IPS DF 4.7 (cell line): ENCODE data around the gene IDH3G.

Source experiments
- DNase-seq: peaks from one replicate; pipeline ENCODE4 v3.0.0-alpha.2; 2013; ENCODE audit warnings: low spot score; ENCODE audit errors: extremely low read depth

Gene IDH3G

DNA sequence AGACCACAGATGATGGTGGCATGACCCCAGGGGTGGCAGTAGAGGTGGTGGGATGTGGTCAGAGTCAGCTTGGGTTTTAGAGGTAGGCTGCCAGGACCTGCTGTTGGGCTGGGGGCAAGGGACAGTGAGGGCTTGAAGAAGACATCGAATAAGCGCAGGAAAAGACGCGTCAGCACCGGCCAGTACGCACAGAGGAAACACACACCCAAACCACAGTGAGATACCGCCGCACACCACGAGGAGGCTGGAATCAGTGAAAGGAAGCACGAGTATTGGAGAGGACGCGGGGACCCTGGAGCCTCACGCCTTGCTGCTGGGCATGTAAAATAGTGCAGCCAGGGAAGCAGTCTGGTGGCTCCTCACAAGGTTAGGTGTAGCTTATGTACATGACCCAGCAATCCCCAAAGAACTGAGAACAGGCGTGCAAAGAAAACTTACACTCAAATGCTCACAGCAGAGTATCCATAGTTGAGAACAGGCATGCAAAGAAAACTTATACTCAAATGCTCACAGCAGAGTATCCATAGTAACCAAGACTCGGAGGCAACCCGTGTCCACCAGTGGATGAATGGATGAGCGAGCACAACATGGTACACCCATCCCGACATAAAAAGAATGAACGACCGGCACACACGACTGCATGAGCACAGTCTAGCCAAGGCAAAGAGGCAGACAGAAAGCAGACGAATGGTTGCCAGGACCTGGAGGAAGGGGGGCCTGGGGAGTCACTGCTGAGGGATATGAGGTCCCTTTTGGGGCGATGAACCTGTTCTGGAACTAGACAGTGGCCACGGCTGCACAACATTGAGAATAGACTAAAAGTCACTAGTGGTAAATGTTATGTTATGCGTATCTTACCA, 22.9 kb upstream of the IDH3G start:
- DNase-seq, result no peak

DNA sequence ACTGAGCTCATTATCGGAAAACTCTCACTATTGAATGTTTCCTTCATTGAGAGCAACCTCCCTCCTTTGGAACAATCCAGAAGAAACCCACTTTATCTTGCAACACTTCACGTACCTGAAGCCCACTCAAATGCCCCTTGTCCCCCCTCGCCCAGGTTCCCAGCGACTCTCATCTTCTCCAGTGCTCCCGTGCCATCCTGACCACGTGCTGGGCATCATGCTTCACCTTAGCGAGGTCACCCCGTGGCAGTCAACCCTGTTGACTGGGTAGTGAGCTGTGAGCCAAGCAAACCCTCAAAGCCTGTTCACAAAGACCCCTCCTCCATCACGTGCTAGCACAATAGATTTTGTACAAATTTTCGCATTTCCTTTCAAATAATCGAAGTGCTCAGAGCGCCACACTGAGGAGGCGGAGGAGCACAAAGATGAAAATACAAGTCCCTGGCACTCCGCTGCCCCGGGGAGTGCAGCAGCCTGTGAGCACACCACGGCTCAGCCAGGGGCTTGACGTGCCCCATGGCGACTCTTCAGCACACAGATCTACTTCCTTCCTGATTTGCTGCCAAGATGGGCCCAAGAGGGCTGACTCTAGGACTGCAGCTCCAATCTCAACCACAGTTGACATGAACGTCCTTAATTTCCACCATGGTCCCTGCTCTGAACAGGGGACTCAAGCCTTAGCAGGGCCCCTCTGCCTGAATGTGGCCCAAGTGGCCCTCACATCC, 20.6 kb upstream of the IDH3G start:
- no peak for DNase-seq

DNA sequence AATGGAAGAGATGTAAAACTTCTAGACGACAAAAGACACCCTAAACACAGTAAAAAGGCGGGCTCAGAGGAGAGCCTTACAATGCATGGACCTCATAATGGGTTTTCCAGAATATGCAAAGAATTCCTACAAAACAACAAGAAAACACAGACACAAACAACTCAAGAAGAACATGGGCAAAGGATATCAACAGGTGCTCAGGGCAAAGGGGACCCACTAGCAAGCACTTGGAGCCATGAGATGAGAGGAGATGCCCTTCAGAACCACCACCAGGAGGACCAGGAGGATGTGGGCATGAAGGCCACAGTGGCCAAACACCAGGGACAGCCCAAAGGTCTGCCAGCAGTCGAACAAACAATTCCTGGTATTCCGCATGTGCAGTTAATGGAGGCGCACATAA, 19.0 kb upstream of the IDH3G start:
- DNase-seq, result no peak

DNA sequence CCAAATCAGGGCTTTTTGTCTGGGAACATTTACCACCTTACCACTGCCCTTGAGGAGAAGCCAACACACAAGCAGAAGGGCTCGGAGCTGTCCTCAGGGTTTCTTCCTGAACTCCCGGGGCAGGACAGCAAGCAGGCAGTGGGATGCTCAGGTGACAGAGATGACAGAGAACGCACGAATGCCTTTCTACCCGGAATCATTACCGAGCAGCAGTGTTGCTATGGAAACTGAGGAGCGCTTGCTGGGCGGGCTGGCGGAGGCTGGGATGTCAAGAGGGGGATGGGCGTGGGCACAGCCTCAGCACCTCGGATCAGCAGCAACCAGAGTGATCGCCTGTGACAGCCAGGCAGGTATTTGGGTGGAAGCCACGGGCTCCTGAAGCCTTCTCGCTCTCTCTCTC, 18.0 kb upstream of the IDH3G start:
- no peak for DNase-seq

DNA sequence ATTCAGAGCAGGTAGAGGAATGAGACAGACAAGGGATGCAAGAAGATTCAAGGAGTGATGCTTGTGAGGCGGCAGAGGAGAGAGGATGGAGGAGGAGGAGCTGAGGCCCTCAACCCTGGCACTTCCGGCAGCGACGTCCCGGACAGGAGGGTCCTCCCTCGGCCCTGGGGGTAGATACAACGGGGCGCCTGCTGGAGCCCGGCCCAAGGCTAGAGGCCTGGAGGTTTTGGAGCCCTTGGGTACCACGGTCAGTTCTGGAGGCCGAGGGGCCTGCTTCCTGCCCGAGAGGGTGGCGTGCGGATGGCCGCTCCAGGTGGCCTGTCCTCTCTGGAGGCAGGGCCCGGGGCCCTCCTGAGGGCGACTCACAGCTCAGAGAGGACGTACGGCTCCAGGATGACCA, 13.8 kb upstream of the IDH3G start:
- DNase-seq, result no peak

DNA sequence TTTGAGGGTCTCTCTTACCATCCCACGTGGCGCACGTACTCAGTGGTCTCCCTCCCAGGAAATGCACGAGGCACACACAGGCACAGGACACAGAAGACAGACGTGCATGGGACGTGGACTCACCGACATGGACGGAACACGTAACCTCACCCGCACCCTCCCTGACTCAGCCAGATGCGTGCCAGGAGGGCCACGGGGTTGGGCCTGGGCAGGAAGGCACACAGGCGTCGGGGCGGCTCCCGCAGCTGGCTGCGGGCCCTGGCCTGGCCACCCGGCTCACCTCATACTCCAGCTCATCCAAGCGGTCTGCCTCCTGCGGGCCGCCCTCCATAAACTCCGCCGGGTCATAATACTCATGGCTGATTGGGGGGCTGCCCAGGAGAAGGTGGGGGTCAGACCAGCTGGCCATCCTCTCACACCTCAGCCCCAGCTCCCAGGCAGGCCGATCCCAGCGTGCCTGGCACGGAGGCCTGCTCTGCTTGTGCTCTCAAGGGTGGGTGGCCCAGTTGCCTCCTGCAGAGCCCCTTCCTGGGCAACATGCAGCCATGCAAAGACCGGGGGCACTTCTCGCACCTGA, 12.9 kb upstream of the IDH3G start:
- DNase-seq, result no peak

DNA sequence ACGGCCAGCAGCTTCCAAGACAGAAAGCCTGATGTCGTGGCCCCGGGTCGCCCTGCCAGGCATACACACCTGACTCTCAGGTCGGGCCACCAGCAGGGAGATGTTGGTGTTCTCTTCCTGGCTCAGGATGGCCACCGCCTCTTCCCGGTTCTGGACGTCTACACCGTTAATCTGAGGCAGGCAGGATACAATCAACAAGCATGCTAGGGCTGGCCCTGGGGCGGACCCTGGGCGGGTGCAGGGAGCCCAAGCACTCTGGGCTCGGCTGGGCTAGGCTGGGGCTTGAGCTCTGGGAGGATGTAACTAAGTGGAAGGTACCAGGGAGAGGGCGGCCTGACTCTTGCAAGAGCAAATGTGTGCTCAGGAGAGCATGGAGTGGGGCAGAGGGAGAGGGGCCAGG, 11.3 kb upstream of the IDH3G start:
- no peak for DNase-seq

DNA sequence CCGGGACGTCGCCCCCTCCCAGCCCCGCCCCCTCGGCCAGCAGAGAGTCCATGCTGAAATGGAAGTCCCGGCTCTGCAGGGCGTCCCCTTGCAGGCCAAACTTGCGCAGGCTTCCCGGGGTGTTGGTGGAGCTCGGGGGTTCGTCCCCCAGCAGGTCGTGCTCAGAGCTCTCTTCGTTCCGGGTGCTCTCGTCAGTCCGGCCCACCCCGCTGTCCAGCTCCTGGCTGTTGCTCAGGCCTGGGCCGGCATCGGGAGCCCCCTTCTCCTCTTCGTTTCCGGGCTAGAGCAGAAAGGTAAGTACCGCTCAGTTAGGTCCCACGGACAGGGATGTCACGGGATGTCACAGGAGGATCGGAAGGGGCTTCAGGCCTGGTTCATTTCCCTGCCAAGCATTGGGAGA, 10.4 kb upstream of the IDH3G start:
- no peak for DNase-seq

DNA sequence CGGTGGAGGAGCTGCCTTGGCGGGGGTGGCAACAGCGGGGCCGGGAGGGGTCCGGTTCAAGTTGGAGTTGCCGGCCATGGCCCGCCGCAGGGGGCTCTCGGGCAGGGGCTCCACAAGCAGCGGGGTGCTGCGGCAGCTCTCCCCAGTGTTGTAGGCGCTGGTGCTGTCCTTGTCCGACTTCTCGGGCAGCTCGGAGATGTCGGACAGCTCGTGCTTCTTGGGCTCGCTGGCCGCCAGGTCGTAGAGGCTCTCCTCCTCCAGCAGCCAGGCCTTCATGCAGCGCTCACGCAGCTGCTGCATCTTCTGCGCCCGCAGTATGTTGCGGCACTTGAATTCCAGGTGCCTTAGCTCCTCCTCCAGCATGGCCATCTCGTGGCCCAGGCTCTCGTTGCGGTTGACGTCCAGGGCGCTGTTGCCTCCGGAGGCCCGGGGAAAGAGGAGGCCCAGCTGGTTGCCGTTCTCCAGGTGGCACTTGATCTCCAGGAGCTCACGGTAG, 10.0 kb upstream of the IDH3G start:
- DNase-seq, result no peak

DNA sequence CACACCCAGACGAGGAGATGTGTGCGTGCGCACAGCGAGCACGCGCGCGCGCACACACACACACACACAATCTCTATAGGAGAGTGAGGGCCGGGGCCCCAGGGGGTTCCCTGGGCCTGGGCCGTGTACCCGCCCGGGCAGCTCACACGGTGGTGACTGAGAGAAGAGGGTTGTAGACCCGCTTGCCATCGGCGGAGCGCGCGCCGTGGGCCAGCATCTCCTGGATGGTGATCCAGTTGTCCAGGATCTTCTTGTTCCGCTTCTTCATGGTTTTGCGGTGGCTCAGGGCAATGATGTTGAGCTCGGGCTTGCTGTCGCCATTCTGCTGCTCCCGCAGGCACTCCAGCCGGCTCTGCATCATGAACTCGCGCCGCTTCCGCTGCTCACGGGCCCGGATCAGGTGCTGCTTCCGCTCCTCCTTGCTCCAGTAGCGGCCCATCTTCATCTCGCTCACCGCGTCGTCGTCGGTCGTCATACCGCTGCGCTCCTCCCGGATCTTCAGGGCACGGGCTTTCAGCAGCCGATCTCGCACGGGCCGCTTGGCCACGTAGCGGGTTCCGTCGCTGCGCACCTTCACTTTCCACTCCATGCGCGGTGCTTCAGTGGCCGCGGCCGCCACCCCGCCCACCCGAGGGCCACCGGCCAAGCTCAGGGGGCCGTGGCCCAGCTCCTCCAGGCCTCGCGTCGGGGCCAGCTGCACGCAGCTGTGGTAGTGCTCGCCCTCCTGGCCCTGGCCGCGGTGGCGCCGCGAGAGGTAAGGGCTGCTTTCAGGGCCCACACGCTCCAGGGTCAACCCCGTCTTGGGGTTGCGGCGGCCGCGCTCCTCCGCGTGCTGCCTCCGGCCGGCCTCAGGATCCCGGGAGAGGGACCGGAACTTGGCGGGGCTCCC, 9.3 kb upstream of the IDH3G start:
- no peak for DNase-seq

DNA sequence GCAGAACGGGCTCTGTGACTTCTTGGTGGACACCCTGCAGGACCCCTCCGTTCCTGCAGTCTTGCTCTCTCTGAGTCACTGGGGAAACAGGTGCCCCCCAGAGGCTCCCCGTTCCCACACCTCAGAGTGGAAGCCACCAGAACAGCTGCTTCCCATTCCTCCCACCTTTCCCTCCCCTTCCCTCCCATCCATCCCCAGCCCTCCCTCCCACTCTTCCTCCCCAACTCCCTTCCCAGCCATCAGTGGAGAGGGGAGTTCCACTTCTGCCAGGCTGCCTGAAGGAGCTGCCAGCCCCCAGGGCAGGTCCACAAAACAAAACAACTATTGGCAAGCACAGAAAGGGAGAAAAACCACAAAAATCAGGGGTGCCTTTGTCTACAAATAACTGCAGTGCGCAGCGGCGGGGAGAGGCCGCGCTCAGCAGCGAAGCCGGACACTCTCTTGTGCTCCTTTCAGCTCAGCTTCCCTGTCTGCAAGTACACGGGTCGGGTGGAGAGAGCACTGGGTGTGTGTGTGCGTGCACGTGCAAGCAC, 8.4 kb upstream of the IDH3G start:
- no peak for DNase-seq

DNA sequence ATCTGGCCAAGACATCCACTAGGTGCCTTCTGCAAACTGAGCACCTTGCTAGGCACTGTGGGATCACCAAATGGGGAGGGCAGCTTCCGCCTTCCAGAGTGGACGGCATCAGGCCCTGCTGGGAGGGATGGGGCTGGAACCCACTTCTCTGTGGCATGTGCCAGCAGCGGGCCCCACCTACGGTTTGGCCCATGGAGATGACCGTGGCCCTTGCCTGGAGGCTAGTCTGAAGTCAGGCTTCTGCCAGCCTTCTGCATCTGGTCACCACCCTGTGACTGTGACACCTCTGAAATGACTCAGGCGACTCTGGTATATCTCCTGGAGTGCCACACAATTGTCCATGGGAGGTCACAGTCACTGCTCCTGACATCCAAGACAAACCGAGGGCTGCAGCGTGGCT, 7.5 kb upstream of the IDH3G start:
- DNase-seq, result no peak

DNA sequence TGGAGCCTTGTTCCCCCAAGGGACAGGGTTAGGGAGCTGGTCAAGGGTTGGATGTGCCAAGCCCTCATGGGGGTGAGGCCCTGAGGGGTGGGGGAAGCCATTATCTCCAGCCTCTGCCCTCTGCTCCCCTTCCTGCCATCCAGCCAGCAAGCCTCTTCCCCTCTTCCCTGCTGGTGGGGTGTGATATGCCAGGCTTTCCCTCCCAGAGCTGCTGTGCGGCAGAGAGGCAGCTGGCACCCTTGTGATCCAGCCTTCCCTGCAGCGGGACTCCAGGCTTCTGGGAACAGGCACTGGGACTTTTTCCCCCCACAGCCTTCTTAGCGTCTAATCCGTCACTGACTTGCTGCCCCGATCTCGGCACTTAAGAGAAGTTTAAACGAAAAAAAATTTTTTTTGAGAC, 6.6 kb upstream of the IDH3G start:
- DNase-seq, result no peak

DNA sequence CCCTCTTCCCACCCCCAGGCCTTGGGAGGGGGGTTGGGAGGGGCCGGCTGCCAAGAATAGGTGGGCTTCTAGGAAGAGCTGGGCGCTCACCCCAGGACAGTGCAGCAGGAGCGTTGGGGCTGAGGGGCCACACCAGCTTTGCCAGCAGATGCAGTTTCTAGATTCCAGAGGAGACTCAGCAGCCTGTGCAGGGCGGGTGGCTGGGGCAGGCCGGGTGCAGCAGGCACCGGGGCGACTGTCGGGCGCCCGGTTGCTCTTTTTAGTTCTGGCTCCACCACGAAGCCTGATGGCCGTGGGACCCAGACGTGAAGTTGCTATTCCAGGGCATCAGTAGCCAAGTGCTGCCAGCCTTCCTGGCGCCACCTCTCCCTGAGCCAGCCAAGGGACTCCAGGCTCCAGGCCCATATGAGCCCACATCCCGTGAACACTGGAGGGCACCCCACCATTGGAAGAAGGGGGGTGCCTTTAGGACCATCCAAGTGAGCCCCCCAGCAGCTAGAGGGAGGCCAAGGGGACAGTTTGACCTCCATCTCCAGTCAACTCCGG, 6.1 kb upstream of the IDH3G start:
- DNase-seq, result no peak

DNA sequence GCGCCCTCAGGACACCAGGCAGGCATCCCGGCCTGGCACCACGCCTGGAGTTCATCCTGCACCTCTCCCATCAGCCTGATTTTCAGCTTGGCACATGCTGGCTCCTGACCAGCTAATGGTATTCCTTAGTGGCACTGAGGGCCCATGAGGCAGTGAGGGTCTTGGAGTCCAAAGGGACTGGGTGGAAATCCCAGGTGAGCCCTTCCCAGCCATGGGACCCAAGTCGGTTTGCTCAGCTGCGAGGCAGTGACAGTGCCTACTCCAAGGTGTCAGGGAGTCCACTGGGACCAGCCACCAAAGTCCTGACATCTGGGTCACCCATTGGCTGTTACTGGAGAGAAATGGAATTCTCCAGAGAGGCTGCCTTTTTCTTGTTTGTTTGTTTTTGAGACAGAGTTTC, 5.2 kb upstream of the IDH3G start:
- no peak for DNase-seq

DNA sequence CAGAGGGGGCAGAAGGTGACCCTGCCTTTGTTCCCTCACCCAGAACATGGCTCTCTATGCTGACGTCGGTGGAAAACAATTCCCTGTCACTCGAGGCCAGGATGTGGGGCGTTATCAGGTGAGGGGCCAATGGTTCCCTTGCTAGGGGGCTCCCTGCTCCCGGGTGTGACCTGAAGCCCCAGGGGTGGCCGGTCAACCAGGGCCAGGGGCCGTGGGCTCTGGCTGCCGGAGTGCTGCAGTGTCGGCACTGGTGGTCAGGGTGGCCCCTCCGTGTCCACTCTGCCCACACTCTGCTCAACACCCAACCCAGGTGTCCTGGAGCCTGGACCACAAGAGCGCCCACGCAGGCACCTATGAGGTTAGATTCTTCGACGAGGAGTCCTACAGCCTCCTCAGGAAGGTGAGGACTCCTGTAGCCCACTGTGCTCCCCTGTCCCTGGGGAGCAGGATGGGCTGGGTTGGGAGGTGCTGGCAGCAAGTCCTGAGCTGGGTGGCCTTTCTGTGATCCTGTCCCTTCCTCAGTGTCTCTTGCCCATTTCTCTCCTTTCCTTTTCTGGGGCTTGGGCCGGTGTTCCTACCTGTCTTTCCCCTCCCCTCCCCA, 3.3 kb upstream of the IDH3G start:
- DNase-seq, result no peak

DNA sequence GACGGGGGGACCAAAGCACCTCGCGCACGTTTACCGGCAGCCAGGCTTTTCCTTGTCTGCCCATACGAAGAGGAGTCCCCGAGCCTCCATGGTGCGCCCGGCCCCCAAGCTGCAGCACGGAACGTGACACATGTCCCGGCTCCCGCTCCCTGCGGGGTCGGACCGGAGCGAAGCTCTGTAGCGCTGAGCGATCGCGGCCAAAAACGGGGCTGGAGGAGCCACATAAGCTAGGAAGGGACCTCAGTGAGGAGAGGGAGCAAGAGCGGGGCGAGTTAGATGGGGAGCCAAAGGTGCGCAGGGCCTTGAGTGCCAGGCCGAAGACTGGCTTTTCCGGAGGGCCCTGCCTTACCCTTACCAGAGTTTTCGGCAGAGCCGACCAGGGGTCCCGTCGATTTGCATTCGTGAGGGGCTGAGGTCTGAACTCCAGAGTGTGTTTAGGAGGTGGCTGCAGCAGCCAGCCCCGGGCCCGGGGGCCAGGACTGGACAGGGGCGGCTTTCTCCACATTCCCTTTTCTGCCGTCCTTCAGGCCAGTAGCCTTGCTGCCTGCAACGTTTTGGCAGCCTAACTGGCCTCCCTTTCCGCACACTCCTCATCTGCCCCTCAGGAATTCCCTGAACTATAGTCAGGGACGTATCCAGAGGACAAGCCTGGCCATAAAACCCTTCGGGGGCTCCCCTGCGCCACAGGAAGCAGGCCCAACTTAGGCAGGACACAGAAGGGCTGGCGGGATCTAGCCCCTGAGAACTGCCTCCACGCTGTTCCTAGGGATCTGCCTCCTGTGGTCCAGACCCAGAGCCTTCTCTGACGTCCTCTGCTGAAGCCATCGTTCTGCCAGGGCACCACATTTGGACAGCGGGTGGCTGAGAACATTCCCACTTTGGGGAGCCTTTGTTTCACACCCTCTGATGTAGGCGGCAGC, 982 bp upstream of the IDH3G start:
- no peak for DNase-seq

DNA sequence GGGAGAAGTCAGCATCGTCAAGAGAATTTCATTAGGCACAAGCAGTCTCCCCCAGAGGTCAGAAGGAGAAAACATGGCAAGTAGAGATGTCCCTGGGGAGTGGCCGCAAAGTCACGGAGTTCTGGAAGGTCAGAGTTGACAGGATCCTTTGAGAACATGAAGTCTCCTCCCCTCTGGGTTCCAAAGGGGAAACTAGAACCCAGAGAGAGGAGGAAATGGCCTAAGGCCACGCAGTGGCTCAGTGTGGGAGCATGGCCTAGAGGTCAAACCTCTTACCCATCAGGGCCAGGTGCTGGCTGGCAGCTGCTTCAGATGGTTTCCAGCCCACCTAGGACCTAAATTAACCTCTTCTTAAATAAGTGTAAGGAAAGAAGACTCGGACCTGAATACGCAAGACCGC, 884 bp downstream of the IDH3G start:
- no peak for DNase-seq

DNA sequence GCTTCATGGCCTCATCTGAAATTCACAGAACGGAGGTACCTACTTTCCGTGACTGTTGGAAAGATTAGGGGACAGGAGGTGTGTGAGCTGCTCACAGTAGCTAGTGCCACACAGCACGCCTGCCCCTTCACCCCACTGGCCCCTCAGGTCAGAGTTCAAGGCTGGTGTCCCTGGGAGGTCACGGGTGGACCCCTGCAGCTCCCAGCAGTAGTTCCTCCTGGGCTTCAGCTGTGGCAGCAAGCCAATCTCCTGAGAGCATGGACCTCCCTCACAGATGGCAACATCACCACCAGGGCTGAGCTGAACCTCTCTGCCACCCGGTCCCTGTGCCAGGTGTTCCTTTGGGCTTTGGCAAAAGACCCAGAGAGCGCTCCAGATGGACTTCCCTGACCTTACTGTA, 1.8 kb downstream of the IDH3G start:
- no peak for DNase-seq
